ENCODE measurements around the gene SPOCK3.

The SPOCK3 gene

DNA sequence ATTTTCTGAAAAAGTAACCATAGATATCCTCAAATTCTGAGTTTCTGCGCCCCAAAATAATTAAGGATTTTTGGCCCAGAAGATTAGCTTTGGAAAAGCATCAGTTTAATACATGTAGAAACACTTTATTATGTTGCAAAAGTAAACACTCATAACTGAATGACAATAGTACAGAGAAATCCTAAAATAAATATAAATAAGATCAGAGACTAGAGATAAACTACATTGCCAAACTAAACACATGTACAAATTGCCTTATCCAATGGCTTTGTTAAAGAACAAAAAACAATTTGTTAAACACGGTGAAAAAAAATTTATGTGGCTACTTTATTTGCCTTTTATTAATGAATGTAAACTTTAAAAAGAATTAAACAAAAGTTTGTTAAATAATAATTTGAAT lies 17.5 kb downstream of the SPOCK3 start:
- Mint-ChIP-seq H3K36me3 (ENCODE audit: low read depth) (no peaks in the 10 kb centered on the region), H3K27me3 (no peaks in the 10 kb centered on the region), H3K27ac (no peak overlapping the region), H3K4me1 (peaks cover 2% of the 10 kb centered on the region), H3K9me3 (no peaks in the 10 kb centered on the region), H3K4me3 (no peak overlapping the region)
- ATAC-seq (no peak), DNase-seq (no peak)

DNA sequence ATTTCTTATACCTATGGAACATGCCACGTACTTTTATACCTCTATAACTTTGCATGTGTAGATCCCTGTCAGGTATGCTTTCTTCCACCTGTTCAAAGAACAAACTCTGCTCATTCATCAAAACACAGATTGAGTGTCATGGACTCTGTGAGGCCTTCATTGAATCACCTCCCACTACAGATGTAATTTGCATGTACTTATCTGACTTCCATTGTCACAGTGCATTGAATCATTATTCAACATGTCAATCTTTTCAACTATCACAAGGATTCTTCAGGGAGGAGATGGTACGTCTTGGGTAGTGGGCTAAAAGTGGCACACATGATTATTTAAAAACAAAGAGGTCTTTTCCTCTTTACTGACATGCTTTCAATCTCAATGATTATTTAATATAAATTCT lies 24.1 kb downstream of the SPOCK3 start:
- DNase-seq (no peak), ATAC-seq (no peak)
- Mint-ChIP-seq H3K36me3 (ENCODE audit: low read depth) (no peaks in the 10 kb centered on the region), H3K27me3 (no peaks in the 10 kb centered on the region), H3K27ac (no peak overlapping the region), H3K9me3 (no peaks in the 10 kb centered on the region), H3K4me3 (no peak overlapping the region), H3K4me1 (no peaks in the 10 kb centered on the region)

DNA sequence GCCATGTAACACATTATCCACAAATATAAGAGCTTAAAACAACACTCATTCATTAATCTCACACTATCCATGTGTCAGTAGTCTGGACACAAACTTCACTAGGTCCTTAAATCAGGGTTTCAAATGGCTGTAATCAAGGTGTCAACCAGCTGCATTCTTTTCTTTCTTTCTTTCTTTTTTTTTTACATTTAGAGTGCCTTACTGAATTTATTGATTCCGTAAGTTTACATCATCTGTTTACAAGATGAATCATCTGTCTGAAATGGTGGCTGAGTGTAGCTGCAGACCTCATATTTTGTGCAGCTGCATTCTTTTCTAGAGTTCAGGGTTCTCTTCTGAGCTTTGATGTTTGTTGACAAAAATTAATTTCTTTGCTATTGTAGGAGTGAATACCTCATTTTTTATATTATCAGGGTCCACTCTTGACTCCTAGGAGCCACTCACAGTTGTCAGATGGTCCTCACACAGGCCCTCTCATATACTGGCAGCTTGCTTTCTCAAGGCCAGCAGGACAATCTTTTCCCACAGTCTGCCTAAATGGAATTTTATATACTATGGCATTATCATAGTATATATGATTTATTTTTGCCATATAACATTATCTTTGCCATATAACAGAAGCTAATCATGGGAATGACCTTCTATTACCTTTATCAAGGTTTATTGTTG lies 37.8 kb downstream of the SPOCK3 start:
- Mint-ChIP-seq H3K4me3 (no peak overlapping the region), H3K9me3 (peaks cover 5% of the 10 kb centered on the region), H3K36me3 (ENCODE audit: low read depth) (no peaks in the 10 kb centered on the region), H3K27ac (no peak overlapping the region), H3K4me1 (no peaks in the 10 kb centered on the region), H3K27me3 (no peaks in the 10 kb centered on the region)
- DNase-seq (no peak), ATAC-seq (no peak)

DNA sequence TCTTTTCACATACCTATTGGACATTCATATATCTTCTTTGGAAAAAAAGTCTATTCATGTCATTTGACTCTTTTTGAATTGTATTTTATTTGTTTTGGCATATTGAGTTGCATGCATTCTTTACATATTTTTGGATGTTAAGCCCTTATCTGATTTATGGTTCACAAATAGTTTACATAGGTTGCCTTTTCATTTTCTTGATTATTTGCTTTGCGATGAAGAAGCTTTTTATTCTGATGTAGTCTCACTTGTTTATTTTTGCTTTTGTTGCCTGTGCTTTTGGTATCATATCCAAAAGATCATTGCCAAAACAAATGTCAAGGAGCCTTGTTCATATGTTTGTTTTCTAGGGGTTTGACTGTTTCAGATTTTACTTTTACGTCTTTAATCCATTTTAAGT lies 43.9 kb downstream of the SPOCK3 start:
- ATAC-seq: no peak

DNA sequence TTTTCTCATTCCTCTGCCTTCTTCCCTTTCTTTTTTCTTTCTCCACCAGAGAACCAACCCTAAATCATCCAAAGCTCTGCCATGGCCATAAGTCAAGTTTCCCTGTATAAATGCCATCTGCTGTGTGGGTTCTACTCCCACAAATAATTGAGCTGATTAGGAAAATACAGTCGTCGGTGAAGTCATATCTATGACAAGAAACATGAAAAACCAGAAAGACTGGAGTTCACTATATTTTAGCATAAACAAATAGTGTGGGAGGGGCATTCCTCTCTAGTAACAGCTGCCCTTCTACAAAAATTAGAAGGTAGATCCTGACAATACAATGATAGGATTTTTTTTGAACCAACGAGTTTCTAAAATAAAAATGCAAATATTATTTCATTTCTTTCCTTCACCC lies 48.8 kb downstream of the SPOCK3 start:
- DNase-seq (no peak), ATAC-seq (no peak)
- H3K9me3 Mint-ChIP-seq: peaks cover 4% of the 10 kb centered on the region
- H3K4me1 Mint-ChIP-seq: no peaks in the 10 kb centered on the region
- no peaks in the 10 kb centered on the region for H3K36me3 Mint-ChIP-seq (ENCODE audit: low read depth)
- no peaks in the 10 kb centered on the region for H3K27me3 Mint-ChIP-seq
- H3K27ac Mint-ChIP-seq: no peak overlapping the region
- no peak overlapping the region for H3K4me3 Mint-ChIP-seq

More for the DNA sequence above, 43.9 kb downstream of the SPOCK3 start:
- Mint-ChIP-seq H3K27ac (no peak overlapping the region), H3K4me1 (no peaks in the 10 kb centered on the region), H3K27me3 (no peaks in the 10 kb centered on the region), H3K36me3 (ENCODE audit: low read depth) (no peaks in the 10 kb centered on the region), H3K4me3 (no peak overlapping the region), H3K9me3 (peaks cover 9% of the 10 kb centered on the region)
- no peak for DNase-seq

DNA sequence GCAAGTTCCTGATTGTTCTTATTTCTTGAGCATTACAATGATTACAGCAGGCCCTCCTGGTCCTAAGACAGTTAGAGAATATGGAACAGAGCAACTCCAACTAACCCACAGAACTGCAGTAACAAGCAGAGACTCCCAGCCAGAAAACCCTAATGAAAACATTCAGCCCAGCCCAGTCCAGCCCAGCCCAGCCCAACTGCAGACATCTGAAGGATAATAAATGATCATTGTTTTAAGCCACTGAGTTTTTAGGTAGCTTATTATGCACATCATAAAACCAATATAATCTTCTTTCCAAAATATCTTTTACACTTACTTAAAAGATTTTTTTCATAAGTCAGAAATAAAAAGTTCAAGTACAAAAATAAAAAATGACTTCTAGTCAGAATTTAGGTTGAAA lies 51.3 kb downstream of the SPOCK3 start:
- H3K4me3 Mint-ChIP-seq: no peak overlapping the region
- H3K27ac Mint-ChIP-seq: no peak overlapping the region
- H3K27me3 Mint-ChIP-seq: no peaks in the 10 kb centered on the region
- H3K9me3 Mint-ChIP-seq: peaks cover 4% of the 10 kb centered on the region
- no peak for ATAC-seq
- no peaks in the 10 kb centered on the region for H3K36me3 Mint-ChIP-seq (ENCODE audit: low read depth)
- DNase-seq: no peak
- H3K4me1 Mint-ChIP-seq: no peaks in the 10 kb centered on the region

DNA sequence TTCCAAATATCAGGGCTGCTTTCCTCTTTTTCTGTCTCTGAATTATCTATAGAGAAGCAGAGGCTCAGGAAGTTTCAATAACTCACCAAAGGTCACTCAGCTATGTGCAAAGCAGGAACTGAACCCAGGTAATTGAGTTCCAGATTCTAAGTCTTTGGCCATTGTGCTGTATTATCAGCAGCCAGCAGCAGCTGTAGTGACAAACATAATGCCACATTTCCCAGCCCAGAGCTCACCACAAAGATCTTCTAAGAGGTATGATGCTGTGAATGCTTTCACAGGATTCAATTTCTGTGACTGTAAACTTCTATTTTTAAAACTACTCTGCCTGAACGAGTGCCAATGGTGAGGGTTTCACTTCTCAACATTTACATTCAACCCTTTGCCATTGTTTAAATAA lies 56.4 kb downstream of the SPOCK3 start:
- no peak for DNase-seq

DNA sequence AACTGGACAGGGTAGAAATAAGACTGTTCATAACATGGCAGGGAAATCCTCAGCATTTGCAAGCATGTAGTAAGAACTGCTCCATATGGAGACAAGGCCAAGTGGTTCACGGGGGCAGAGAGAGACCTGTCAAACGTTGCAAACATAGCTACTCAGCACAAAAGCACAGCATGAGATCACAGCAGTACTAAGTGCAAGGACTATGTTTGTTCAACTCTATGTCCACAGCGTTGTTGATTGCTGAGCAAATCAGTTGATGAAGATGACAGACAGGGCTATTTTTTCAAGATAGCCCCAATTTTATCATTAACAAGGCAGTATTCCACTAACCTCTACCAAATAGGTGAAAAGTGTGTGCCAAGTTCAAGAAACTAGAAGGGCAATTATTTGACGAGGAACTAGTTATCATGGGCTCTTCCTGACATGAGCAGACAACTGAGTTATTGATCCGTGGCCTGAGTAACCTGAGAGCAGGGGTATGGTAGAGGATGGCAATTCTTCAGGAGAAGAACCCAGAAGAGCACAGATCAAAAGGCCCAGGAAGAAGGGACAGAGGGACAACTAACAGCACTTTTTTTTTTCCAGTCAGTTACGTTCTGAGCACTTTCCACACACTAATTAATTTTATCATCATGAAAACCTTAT lies 57.4 kb downstream of the SPOCK3 start:
- no peak for DNase-seq
- no peak for ATAC-seq
- no peaks in the 10 kb centered on the region for H3K27me3 Mint-ChIP-seq
- no peaks in the 10 kb centered on the region for H3K9me3 Mint-ChIP-seq
- H3K36me3 Mint-ChIP-seq (ENCODE audit: low read depth): no peaks in the 10 kb centered on the region
- no peak overlapping the region for H3K27ac Mint-ChIP-seq
- H3K4me3 Mint-ChIP-seq: no peak overlapping the region
- H3K4me1 Mint-ChIP-seq: no peaks in the 10 kb centered on the region

More for the DNA sequence above, 56.4 kb downstream of the SPOCK3 start:
- H3K9me3 Mint-ChIP-seq: no peaks in the 10 kb centered on the region
- no peak for ATAC-seq
- H3K36me3 Mint-ChIP-seq (ENCODE audit: low read depth): no peaks in the 10 kb centered on the region
- H3K27me3 Mint-ChIP-seq: no peaks in the 10 kb centered on the region
- H3K4me1 Mint-ChIP-seq: no peaks in the 10 kb centered on the region
- H3K4me3 Mint-ChIP-seq: no peak overlapping the region
- H3K27ac Mint-ChIP-seq: no peak overlapping the region

DNA sequence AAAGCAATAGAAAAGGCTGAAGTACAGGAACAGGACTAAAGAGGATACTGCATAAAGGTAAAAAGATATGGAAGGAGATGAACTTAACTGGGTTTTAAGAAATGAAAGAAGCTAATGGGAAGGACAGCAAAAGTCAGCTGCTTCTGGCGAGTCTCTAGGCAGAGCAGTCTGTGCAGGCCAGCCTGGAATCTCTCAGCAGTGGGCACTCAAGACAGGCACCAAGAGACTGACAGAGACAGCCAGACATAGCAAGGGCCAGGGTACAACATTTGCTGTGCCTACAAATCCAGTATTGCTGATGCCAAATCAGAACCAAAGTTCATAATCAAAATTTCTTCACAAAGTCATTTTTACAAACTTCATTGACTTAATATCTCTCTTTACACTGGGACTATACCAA lies 62.4 kb downstream of the SPOCK3 start:
- no peak overlapping the region for H3K27ac Mint-ChIP-seq
- DNase-seq (no peak), ATAC-seq (no peak)
- H3K4me3 Mint-ChIP-seq: no peak overlapping the region
- no peaks in the 10 kb centered on the region for H3K36me3 Mint-ChIP-seq (ENCODE audit: low read depth)
- no peaks in the 10 kb centered on the region for H3K27me3 Mint-ChIP-seq
- no peaks in the 10 kb centered on the region for H3K4me1 Mint-ChIP-seq
- H3K9me3 Mint-ChIP-seq: peaks cover 7% of the 10 kb centered on the region

DNA sequence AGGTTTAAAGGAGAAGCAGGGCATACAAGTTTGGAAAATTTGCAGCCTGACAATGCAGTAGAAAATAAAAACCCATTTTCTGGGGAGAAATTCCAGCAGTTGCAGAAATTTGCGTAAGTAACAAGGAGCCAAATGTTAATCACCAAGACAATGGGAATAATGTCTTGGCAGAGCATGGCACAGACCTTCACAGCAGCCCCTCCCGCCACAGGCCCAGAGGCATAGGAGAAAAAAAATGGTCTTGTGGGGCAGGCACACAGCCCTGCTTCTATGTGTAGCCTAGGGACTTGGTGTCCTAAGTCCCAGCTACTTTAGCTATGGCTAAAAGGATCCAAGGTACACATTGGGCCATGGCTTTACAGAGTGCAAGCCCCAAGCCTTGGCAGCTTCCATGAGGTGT lies 65.7 kb downstream of the SPOCK3 start:
- no peak for DNase-seq

DNA sequence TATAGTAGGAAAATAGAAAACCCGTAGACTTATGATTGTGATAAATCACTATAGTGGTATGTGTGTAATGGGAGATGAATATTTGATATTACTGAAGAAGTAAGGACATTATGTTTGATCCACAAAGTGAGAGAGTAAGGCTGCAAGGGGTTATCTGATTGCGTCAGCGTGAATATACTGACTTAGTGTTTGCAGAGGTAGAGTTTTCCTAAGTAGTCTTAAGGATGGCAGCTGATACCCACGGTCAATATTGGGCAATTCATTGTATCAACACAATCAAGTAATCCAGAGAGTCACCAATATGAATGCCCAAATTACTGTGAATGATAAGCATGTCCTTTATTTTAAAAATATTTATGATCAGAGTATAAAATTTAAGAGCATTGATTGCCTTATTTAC lies 83.7 kb downstream of the SPOCK3 start:
- Mint-ChIP-seq H3K4me1 (no peaks in the 10 kb centered on the region), H3K36me3 (ENCODE audit: low read depth) (no peaks in the 10 kb centered on the region), H3K27ac (no peak overlapping the region), H3K4me3 (no peak overlapping the region), H3K27me3 (no peaks in the 10 kb centered on the region), H3K9me3 (no peaks in the 10 kb centered on the region)
- DNase-seq (no peak), ATAC-seq (no peak)

More for the DNA sequence above, 65.7 kb downstream of the SPOCK3 start:
- H3K27ac Mint-ChIP-seq: no peak overlapping the region
- no peak overlapping the region for H3K4me3 Mint-ChIP-seq
- no peaks in the 10 kb centered on the region for H3K27me3 Mint-ChIP-seq
- no peaks in the 10 kb centered on the region for H3K36me3 Mint-ChIP-seq (ENCODE audit: low read depth)
- H3K9me3 Mint-ChIP-seq: peaks cover 7% of the 10 kb centered on the region
- no peak for ATAC-seq
- H3K4me1 Mint-ChIP-seq: no peaks in the 10 kb centered on the region

DNA sequence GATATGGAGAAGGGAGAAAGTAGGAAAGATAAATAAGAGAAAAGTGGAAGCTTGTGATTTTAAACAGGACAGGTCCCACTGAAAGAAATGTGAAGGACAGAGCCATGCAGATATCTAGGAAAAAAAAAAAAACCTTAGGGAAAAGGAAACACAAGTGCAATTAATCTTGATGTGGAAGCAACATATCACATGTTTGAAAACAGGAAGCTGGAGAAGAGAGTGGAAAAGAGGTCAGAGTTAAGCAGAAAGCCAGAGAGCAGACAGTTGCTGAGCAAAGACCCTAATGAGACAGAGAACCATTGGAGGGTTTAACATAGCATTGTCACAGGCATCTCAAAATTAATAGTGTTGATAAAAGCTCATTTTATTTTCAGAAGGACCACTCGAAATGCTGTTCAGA lies 89.7 kb downstream of the SPOCK3 start:
- Mint-ChIP-seq H3K4me1 (no peaks in the 10 kb centered on the region), H3K27me3 (no peaks in the 10 kb centered on the region), H3K36me3 (ENCODE audit: low read depth) (no peaks in the 10 kb centered on the region), H3K9me3 (peaks cover 4% of the 10 kb centered on the region), H3K4me3 (no peak overlapping the region), H3K27ac (no peak overlapping the region)
- DNase-seq (no peak), ATAC-seq (no peak)

DNA sequence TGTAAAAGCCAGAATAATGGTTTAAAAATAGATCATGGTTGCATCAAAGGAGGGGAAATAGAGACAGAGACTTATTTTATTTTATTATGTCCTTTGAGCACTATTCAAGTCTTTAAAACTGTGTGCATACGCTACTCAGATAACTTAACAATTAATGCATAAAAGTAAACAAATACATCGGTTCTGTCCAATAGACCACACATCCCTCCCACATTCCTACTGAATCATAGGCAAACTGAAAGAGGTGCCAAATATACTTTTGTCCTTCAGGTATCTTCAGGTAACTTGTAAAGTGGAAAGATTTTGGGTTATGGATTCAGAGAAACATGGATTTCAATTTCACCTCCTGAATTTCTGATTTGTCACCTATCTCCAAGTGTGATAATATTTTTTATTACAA lies 91.3 kb downstream of the SPOCK3 start:
- no peaks in the 10 kb centered on the region for H3K4me1 Mint-ChIP-seq
- no peak overlapping the region for H3K27ac Mint-ChIP-seq
- H3K4me3 Mint-ChIP-seq: no peak overlapping the region
- peaks cover 4% of the 10 kb centered on the region for H3K9me3 Mint-ChIP-seq
- DNase-seq: no peak
- ATAC-seq: no peak
- no peaks in the 10 kb centered on the region for H3K27me3 Mint-ChIP-seq
- H3K36me3 Mint-ChIP-seq (ENCODE audit: low read depth): no peaks in the 10 kb centered on the region

DNA sequence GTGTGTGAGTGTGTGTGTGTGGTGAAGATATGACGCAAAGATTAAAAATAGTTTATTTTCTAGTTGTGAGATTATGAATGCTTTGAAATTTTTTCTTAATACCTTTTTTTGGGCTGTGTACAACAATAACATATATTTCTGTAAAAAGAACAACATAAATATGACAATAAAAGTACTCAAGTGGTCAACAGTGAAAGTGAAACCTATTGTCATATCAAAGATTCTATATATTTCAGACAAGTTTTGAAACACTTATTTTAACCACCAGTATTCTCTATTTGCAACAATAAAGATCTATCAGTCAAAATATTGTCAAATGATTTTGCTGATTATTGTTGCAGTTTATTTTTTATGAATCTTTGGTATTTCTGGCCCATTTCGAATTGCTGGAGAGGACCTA lies 98.0 kb downstream of the SPOCK3 start:
- Mint-ChIP-seq H3K27me3 (no peaks in the 10 kb centered on the region), H3K9me3 (peaks cover 10% of the 10 kb centered on the region), H3K4me1 (no peaks in the 10 kb centered on the region), H3K27ac (no peak overlapping the region), H3K36me3 (ENCODE audit: low read depth) (no peaks in the 10 kb centered on the region), H3K4me3 (no peak overlapping the region)
- ATAC-seq: no peak
- no peak for DNase-seq

DNA sequence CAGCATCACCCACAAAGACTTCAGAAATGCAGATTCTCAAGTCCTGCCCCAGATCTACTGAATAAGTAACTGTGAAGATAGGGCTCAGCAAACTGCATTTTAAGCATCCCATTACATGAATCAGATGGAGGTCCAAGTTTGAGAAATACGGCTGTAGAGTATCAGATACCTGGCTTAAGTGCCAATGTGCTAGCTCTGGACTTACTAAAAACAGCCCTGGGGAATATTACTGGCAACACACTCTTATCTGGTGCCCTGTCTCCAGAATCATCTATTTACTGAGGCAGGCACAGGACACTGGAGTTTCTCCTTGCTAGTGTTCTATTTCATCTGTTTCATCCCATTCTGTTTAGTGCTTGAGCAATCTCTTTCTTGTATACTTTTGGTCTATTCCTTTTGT lies 105.1 kb downstream of the SPOCK3 start:
- no peak for ATAC-seq
- Mint-ChIP-seq H3K27me3 (no peaks in the 10 kb centered on the region), H3K27ac (no peak overlapping the region), H3K4me3 (no peak overlapping the region), H3K4me1 (no peaks in the 10 kb centered on the region), H3K36me3 (ENCODE audit: low read depth) (no peaks in the 10 kb centered on the region), H3K9me3 (peaks cover 8% of the 10 kb centered on the region)
- no peak for DNase-seq

DNA sequence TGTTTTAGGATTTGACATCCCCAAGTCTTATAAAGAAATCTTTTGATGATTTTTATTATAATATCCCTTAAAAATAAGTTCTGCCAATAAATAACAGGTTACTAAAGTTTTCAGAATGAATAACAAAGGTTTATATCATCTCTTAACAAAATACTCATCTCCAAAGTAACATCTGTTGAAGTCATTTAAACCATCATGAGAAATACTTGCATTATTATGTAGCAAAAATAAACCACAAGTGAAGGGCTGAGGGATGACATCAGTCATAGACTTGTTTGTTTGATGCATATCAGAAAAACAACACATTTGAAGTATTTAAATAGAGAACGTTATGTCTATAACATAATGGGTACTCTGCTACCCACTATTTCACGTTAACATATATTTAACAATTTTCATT lies 114.9 kb downstream of the SPOCK3 start:
- Mint-ChIP-seq H3K27me3 (no peaks in the 10 kb centered on the region), H3K27ac (no peak overlapping the region), H3K4me3 (no peak overlapping the region), H3K36me3 (ENCODE audit: low read depth) (no peaks in the 10 kb centered on the region), H3K9me3 (no peaks in the 10 kb centered on the region), H3K4me1 (no peaks in the 10 kb centered on the region)
- ATAC-seq (no peak), DNase-seq (no peak)

All from activated naive CD8-positive, alpha-beta T cell treated with anti-CD3 and anti-CD28 coated beads, Interleukin-2, amount 50 U/mL, for 24 hours (primary cell).